Mammary epithelial cell (primary cell): ENCODE results near the gene KCNG4.

Source experiments
- CTCF ChIP-seq, 2 donors: IDR thresholded peaks in 1 of 2; conservative IDR thresholded peaks in 1 of 2; 2 replicates each; pipeline ENCODE4 v1.5.1; 2011 to 2012; ENCODE audit warnings: inconsistent platforms in 2 of 2, low read length in 2 of 2, mild to moderate bottlenecking in 2 of 2, control low read depth in 1 of 2, low read depth in 1 of 2; ENCODE audit not compliant: insufficient read depth in 1 of 2; ENCODE audit errors: extremely low read depth in 1 of 2
- EZH2 ChIP-seq: IDR thresholded peaks from 2 replicates; pipeline ENCODE4 v1.6.1; 2012; ENCODE audit warnings: low read length, inconsistent platforms, borderline replicate concordance

DNA sequence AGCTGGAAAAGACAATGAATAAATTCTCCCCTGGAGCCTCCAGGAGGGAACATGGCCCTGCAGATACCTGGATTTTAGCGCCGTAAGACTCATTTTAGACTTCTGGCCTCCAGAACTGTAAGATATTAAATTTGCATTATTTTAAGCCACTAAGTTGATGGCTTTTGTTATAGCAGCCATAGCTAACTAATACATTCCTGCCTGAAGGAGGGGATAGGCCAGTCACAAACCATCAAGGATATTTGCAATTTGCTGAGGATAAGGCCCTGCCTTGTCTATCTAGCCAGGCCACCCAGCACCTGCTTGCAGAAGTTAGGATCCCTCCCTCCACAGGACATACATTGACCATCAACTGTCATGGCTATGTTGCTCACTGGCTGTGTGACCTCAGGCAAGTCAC lies 4.9 kb upstream of the KCNG4 start:
- TF ChIP-seq CTCF (conservative IDR thresholded peaks at IDR 0.05 in 1 of 2, IDR thresholded peaks at IDR 0.05 in 1 of 2; ENCODE audit: extremely low read depth in 1 of 2, insufficient read depth in 1 of 2, low read depth in 1 of 2, low read length in 2 of 2), result no peak
- TF ChIP-seq EZH2, result no peak
